ENCODE data around the gene DENND1A. TPM values are rescaled to one million over a fixed set of nuclear protein-coding genes. Genes with fewer than 3 reads are reported as not detected.

The DENND1A gene
- total RNA-seq, 2 experiments from 2014 or later = 21.9 to 23.3 TPM

- Mint-ChIP-seq H3K36me3 (ENCODE audit: low read depth) (no peaks in the 10 kb centered on the region), H3K4me3 (no peak overlapping the region), H3K27ac (no peak overlapping the region), H3K27me3 (peaks cover 33% of the 10 kb centered on the region), H3K4me1 (ENCODE audit: low read depth) (peaks cover 6% of the 10 kb centered on the region), H3K9me3 (no peaks in the 10 kb centered on the region)
- POLR2A ChIA-PET = no interaction called here
- DNase-seq (no peak), ATAC-seq (no peak)
- no peak for TF ChIP-seq CTCF (IDR thresholded peaks at IDR 0.05)
- intact Hi-C loops (cut with micrococcal nuclease) = no loop called here
- CTCF ChIA-PET = interaction anchor here (1.0 to 3.2 kb wide), 2 partner anchors 8 to 79 kb away, joined by 4 to 33 read pairs; no protein-coding TSS in a partner anchor
These were observed 31.0 kb upstream of the DENND1A start for GRCh38 chr9:123960965-123961364.

- H3K27ac Mint-ChIP-seq = no peak overlapping the region
- no peak for DNase-seq
- intact Hi-C loops (cut with micrococcal nuclease) = no loop called here
- CTCF ChIA-PET = interaction anchor here (3.2 kb wide), 1 partner anchor 80 kb away, joined by 33 read pairs; no protein-coding TSS in a partner anchor
- peaks cover 27% of the 10 kb centered on the region for H3K27me3 Mint-ChIP-seq
- H3K9me3 Mint-ChIP-seq = no peaks in the 10 kb centered on the region
- no peak for ATAC-seq
- TF ChIP-seq CTCF (IDR thresholded peaks at IDR 0.05) = peak; percentile 45
- H3K36me3 Mint-ChIP-seq (ENCODE audit: low read depth) = no peaks in the 10 kb centered on the region
- POLR2A ChIA-PET = no interaction called here
- H3K4me1 Mint-ChIP-seq (ENCODE audit: low read depth) = peaks cover 6% of the 10 kb centered on the region
- no peak overlapping the region for H3K4me3 Mint-ChIP-seq
These were observed 30.4 kb upstream of the DENND1A start for GRCh38 chr9:123960366-123960765.

- Mint-ChIP-seq H3K27ac (no peak overlapping the region), H3K36me3 (ENCODE audit: low read depth) (no peaks in the 10 kb centered on the region), H3K4me1 (ENCODE audit: low read depth) (peaks cover 6% of the 10 kb centered on the region), H3K4me3 (no peak overlapping the region), H3K27me3 (peaks cover 22% of the 10 kb centered on the region), H3K9me3 (no peaks in the 10 kb centered on the region)
- intact Hi-C loops (cut with micrococcal nuclease) = loop anchor here (5.0 kb wide), 1 partner anchor 83 kb away; no protein-coding TSS in a partner anchor
- no peak for ATAC-seq
- CTCF ChIA-PET = interaction anchor here (3.2 kb wide), 1 partner anchor 80 kb away, joined by 33 read pairs; no protein-coding TSS in a partner anchor
- POLR2A ChIA-PET = no interaction called here
- no peak for TF ChIP-seq CTCF (IDR thresholded peaks at IDR 0.05)
- DNase-seq = no peak
These were observed 29.9 kb upstream of the DENND1A start for GRCh38 chr9:123959787-123960186.

- intact Hi-C loops (cut with micrococcal nuclease) = loop anchor here (5.0 kb wide), 1 partner anchor 85 kb away; no protein-coding TSS in a partner anchor
- CTCF ChIA-PET = interaction anchor here (0.7 to 1.2 kb wide), 2 partner anchors 82 to 84 kb away, joined by 3 to 4 read pairs; no protein-coding TSS in a partner anchor
- H3K4me1 Mint-ChIP-seq (ENCODE audit: low read depth) = peaks cover 9% of the 10 kb centered on the region
- no peaks in the 10 kb centered on the region for H3K36me3 Mint-ChIP-seq (ENCODE audit: low read depth)
- no peak overlapping the region for H3K27ac Mint-ChIP-seq
- ATAC-seq (no peak), DNase-seq (no peak)
- H3K9me3 Mint-ChIP-seq = no peaks in the 10 kb centered on the region
- no peak for TF ChIP-seq CTCF (IDR thresholded peaks at IDR 0.05)
- POLR2A ChIA-PET = interaction anchor here (0.7 to 1.1 kb wide), 2 partner anchors 9 to 335 kb away, joined by 3 to 5 read pairs; no protein-coding TSS in a partner anchor
- H3K4me3 Mint-ChIP-seq = no peak overlapping the region
- H3K27me3 Mint-ChIP-seq = peaks cover 17% of the 10 kb centered on the region
These were observed 27.8 kb upstream of the DENND1A start for GRCh38 chr9:123957731-123958130.

GRCh38 chr9:123957168-123957721 lies 27.3 kb upstream of the DENND1A start:
- POLR2A ChIA-PET = interaction anchor here (0.6 kb wide), 1 partner anchor 915 kb away, joined by 3 read pairs; no protein-coding TSS in a partner anchor
- no peak overlapping the region for H3K27ac Mint-ChIP-seq
- intact Hi-C loops (cut with micrococcal nuclease) = loop anchor here (5.0 kb wide), 1 partner anchor 85 kb away; no protein-coding TSS in a partner anchor
- H3K9me3 Mint-ChIP-seq = no peaks in the 10 kb centered on the region
- no peaks in the 10 kb centered on the region for H3K36me3 Mint-ChIP-seq (ENCODE audit: low read depth)
- H3K27me3 Mint-ChIP-seq = peaks cover 18% of the 10 kb centered on the region
- peaks cover 9% of the 10 kb centered on the region for H3K4me1 Mint-ChIP-seq (ENCODE audit: low read depth)
- H3K4me3 Mint-ChIP-seq = no peak overlapping the region
- DNase-seq = no peak
- ATAC-seq = no peak
- CTCF ChIA-PET = interaction anchor here (0.5 to 1.2 kb wide), 2 partner anchors 84 to 176 kb away, joined by 3 to 4 read pairs; no protein-coding TSS in a partner anchor
- no peak for TF ChIP-seq CTCF (IDR thresholded peaks at IDR 0.05)

Measured in activated CD8-positive, alpha-beta T cell treated with anti-CD3 and anti-CD28 coated beads for 36 hours (primary cell).